ENCODE results near the gene ARL14EP. TPM values are rescaled to one million over a fixed set of nuclear protein-coding genes. Genes with fewer than 3 reads are reported as not detected.
A peak's percentile ranks its signal among the peaks of the same experiment; 100 is the strongest.

Gene ARL14EP
- total RNA-seq, 4 donors from 2014 or later, result 38.5 to 90.2 (median 56.1) TPM

- TF ChIP-seq CTCF (IDR thresholded peaks at IDR 0.05) (no peak), POLR2A (IDR thresholded peaks at IDR 0.05) (no peak)
- Histone ChIP-seq H3K36me3 (no peaks in the 10 kb centered on the region), H3K27me3 (no peaks in the 10 kb centered on the region), H3K9me3 (no peaks in the 10 kb centered on the region), H3K4me1 (no peaks in the 10 kb centered on the region), H3K27ac (no peak overlapping the region), H3K4me3 (no peak overlapping the region)
- DNase-seq, result no peak
- intact Hi-C loops (cut with DNase I; ENCODE audit: low total_unique reads), result loop anchor here (10.0 kb wide), 1 partner anchor 512 kb away; no protein-coding TSS in a partner anchor
Measured at GRCh38 chr11:30342736-30343166, 19.8 kb downstream of the ARL14EP start.

DNA sequence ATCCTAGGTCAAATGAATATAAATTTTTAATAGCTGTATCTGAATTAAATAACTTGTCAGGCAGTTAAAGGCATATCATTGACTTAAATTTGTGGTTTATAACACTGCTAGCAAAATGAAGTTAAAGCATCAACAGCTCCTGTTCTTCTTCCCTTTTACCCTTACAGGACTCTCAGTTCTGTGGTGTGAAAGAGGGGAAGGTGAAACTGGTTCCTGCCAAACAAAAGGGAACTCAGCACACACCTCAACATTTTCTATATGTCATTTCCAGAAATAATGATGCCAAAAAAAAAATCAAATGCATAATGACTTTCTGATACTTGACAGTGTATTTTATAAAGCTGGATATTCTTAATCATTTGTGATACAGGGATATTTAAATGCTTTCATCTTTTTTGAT is 21.2 kb downstream of the ARL14EP start:
- Histone ChIP-seq H3K4me1 (no peaks in the 10 kb centered on the region), H3K4me3 (no peak overlapping the region), H3K27ac (no peak overlapping the region), H3K27me3 (no peaks in the 10 kb centered on the region), H3K36me3 (no peaks in the 10 kb centered on the region), H3K9me3 (no peaks in the 10 kb centered on the region)
- intact Hi-C loops (cut with DNase I; ENCODE audit: low total_unique reads), result loop anchor here (10.0 kb wide), 1 partner anchor 511 kb away; no protein-coding TSS in a partner anchor
- no peak for DNase-seq
- no peak for TF ChIP-seq POLR2A (IDR thresholded peaks at IDR 0.05)
- TF ChIP-seq CTCF (IDR thresholded peaks at IDR 0.05), result no peak

- no peaks in the 10 kb centered on the region for H3K36me3 ChIP-seq
- H3K4me1 ChIP-seq, result no peaks in the 10 kb centered on the region
- no peak for DNase-seq
- intact Hi-C loops (cut with DNase I; ENCODE audit: low total_unique reads), result loop anchor here (10.0 kb wide), 1 partner anchor 509 kb away; no protein-coding TSS in a partner anchor
- no peaks in the 10 kb centered on the region for H3K9me3 ChIP-seq
- no peak overlapping the region for H3K4me3 ChIP-seq
- H3K27ac ChIP-seq, result no peak overlapping the region
- H3K27me3 ChIP-seq, result no peaks in the 10 kb centered on the region
- TF ChIP-seq CTCF (IDR thresholded peaks at IDR 0.05) (no peak), POLR2A (IDR thresholded peaks at IDR 0.05) (no peak)
Measured at GRCh38 chr11:30345644-30346043, 22.7 kb downstream of the ARL14EP start.

DNA sequence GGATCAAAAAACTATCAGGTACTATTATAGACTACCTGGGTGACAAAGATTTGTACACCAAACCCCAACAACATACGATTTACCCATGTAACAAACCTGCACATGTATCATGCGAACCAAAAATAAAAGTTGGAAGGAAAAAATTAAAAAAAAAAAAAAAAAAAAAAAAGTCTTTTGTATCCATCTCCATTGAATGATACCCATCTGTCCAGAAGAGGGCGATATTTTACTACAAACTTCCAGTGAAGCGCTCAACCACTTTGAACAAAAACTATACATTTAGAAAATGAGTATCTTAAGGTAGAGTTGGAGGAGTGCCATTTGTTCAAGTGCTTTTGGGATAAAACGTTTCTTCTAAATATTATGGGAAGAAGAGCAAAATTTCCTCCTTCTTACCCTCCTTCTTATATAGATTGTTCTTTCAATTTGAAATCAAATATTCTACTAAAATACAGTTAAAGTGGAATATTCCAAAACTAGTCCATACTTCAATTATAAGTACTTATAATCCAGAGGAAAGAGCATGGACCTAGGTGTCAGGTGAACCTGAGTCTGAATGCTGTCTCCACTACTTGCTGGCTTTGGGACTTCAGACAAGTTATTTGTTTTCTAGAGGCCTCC is 23.3 kb downstream of the ARL14EP start:
- H3K4me3 ChIP-seq, result no peak overlapping the region
- no peaks in the 10 kb centered on the region for H3K27me3 ChIP-seq
- no peaks in the 10 kb centered on the region for H3K4me1 ChIP-seq
- TF ChIP-seq POLR2A (IDR thresholded peaks at IDR 0.05), result no peak
- TF ChIP-seq CTCF (IDR thresholded peaks at IDR 0.05), result peak; percentile 46 to 64 (median 61)
- no peaks in the 10 kb centered on the region for H3K36me3 ChIP-seq
- DNase-seq, result no peak
- no peaks in the 10 kb centered on the region for H3K9me3 ChIP-seq
- intact Hi-C loops (cut with DNase I; ENCODE audit: low total_unique reads), result loop anchor here (10.0 kb wide), 1 partner anchor 509 kb away; no protein-coding TSS in a partner anchor
- H3K27ac ChIP-seq, result no peak overlapping the region

GRCh38 chr11:30348035-30348434 is 25.1 kb downstream of the ARL14EP start:
- Histone ChIP-seq H3K27ac (no peak overlapping the region), H3K36me3 (no peaks in the 10 kb centered on the region), H3K27me3 (no peaks in the 10 kb centered on the region), H3K9me3 (no peaks in the 10 kb centered on the region), H3K4me1 (no peaks in the 10 kb centered on the region), H3K4me3 (no peak overlapping the region)
- DNase-seq, result no peak
- no peak for TF ChIP-seq CTCF (IDR thresholded peaks at IDR 0.05)
- TF ChIP-seq POLR2A (IDR thresholded peaks at IDR 0.05), result no peak
- intact Hi-C loops (cut with DNase I; ENCODE audit: low total_unique reads), result loop anchor here (10.0 kb wide), 1 partner anchor 507 kb away; no protein-coding TSS in a partner anchor
